Eye (tissue), 1 donor: Measurements from ENCODE around the gene CAMKK2.
A peak's percentile ranks its signal among the peaks of the same experiment; 100 is the strongest.
"Not testable (repeated sequence)": the region's sequence is repeated elsewhere in the genome, so short reads cannot be mapped to it uniquely, and the experiment has no call there.

Experiments
- DNase-seq: peaks from one replicate; pipeline ENCODE4 v3.0.0-alpha.2; 2015

Gene CAMKK2

DNA sequence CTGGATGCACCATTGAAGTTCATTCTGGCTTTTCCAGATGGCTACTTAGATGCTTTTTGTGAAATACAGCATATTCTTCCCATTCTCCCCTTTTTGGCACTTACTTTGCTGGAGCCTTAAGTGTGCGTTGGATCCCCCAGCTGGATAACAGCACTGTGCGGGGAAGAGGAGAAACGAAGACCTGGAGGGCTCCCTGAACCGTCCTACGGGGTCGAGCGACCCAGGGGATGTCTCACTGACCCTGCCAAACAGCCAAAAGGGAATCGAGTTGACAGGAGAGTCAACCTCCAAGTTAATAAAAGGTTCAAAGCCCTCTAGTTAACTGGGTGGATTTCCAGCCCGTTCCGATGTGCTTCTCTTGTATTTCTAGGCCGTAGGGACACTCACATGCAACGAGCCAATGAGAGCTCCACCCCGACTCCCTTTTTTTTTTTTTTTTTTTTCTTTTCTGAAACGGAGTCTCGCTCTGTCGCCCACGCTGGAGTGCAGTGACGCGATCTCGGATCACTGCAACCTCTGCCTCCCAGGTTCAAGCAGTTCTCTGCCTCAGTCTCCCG, 1.0 kb upstream of the CAMKK2 start:
- DNase-seq: peak; percentile 85

DNA sequence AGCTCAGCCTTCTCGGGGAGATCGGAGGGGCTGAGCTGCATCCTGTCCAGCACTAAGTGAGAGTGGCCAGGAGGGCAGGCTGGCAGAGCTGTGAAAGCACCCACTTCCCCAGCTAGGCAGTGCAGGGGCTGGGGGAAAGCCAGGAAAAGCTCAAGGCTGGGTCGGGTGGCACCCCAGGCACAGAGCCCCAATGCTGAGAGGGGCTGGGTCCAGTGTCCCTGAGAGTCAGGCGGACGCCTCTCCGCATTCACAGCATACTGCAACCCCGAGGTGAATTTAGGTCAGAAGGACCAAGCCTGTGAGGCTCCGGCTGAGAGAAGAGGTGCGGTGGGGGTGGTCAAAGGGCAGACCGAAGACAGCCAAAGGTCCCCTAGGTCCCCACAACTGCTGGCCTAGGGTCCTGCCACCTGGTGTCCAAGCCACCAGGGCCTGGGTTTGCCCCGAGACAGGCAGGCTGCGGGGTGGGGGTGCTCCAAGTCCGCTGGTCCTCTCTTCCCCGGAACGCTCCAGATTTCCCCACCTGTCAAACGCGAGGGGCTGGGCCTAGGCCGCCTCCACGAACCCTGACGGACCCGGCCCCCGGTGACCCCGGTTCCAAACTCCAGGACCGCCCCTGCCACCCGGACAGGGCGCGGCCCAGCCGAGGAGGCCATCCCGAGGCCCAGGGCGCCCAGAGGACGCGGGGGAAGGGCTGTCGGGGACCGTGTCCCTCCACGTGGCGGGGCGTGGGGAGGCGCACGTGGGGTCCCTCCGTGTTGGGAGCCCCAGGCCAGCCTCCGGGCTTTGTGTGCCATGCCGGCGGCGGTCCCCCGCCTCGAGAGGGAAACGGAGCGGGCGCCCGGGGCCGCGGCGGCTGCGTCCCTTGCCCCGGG, 527 bp downstream of the CAMKK2 start:
- DNase-seq: peak; percentile 59

DNA sequence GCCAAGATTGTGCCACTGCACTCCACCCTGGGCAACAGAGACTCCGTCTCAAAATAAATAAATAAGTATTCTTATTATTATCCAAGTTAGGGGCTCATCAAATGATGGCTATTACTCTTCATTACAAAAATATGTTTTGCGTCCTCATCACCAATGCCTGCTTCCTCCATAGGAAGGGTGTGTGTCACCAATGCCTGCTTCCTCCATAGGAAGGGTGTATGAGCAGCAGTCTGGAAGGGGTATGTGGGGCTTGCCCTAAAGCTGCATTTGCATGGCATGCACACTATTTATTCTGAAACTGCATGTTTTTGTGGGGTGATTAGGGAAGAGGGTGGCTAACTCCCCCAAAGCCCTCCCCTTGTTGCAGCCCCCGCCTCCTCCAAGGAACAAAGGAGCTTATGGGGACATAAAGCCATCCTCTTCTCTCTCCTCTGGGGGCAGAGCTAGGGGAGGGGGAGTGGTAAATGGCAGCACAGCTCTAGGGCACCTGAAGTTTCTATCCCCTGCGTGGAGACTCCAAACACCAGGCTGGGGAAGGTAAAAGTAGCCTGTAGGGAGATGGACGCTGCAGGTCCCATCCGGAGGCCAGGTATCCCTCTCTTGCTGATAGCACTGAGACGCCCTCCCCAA, 1.3 kb downstream of the CAMKK2 start:
- DNase-seq: no peak

DNA sequence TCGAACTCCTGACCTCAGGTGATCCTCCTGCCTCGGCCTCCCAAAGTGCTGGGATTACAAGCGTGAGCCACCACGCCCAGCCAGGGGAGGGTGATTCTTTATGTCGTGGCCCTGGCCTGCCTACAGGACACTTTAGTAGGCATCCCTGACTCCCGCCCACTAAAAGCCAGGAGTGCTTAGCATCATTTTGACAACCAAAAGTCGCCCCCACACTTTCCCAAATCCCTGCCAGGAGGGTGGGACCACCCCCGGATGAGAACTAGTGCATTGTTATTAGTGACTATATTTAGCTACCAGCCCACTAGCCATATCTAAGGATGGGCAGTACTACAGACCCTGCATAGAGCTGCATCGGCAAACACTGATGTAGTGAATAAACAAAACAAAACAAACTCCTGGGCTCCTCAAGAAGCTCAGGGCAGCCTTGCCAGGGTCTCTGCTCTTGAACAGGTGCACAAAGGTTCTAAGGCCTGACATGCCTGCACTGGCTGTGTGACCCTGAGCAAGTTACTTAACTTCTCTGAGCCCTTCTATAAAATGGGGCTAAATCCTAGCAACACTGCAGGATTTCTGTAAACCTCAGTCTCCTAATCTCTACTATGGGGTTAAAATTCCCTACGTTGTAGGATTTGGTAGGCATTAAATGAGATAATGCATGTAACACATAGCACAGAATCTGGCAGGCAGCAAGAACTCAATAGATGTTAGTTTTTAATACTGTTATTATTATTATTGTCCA, 2.2 kb downstream of the CAMKK2 start:
- no peak for DNase-seq

DNA sequence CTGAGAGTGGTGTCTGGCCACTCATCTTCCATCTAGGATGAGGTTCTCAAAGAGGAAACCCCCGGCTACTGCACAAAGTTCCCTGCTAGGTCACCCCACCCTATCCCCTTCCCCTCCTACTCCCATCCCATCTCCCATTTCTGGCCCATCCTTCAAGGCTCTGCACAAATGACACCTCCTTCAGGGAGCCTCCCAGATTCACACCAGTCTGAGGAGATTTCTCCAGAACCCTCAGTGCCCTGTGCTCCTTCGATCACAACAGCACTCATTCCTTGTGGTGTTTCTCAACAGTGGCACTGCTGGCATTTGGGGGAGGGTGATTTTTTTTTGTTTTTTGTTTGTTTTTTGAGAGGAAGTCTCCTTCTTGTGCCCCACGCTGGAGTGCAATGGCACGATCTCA, 2.9 kb downstream of the CAMKK2 start:
- no peak for DNase-seq

DNA sequence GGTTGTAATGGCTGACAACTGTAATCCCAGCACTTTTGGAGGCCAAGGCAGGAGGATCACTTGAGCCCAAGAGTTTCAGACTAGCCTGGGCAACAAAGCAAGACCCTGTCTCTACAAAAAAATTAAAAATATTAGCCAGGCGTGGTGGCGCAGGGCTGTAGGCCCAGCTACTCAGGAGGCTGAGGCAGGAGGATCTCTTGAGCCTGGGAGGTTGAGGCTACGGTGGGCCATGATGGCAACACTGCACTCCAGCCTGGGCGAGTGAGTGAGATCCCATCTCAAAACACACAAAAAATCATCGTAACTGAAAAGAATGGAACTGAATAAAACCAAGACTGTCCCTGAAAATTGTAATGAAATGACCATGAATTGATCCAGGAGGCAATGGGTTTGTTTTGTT, 6.1 kb downstream of the CAMKK2 start:
- DNase-seq: no peak

DNA sequence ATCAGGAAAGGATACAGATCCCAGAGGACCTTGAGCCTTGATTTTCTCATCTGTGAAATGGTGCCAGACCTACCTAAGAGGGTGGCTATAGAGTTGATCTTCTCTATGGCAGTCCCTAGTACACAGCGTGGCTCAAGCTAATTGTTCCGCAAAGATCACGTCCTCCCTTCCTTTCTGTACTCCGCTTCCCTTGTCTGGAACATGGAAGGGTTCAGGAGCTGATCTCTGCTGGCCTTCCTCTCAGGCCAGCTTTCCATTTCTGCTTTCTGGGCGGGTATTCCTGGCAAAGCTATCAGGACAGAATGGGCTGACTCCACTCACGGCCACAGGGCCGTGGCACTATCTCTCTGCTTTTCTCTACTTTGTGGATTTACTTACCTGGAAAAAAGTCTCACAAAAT, 6.5 kb downstream of the CAMKK2 start:
- no peak for DNase-seq

DNA sequence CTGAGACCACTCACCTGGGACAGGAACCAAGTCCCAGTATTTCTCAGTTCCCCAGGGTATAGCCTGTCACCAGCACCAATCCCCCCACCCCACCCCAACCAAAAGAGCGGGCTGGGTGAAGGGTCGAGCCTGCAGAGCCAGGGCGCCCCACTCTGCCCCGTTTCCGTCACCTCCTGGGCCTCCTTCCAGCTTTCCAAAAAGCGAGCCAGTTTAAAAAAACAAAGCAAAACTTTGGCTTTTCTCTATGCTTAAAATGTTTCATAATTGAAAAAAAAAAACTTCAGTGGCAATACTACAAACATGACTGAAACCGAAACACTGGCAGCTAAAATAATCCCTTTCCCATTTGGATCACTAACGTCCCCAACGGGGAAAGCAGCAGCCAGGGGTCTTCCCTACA, 7.5 kb downstream of the CAMKK2 start:
- peak; percentile 21 for DNase-seq

DNA sequence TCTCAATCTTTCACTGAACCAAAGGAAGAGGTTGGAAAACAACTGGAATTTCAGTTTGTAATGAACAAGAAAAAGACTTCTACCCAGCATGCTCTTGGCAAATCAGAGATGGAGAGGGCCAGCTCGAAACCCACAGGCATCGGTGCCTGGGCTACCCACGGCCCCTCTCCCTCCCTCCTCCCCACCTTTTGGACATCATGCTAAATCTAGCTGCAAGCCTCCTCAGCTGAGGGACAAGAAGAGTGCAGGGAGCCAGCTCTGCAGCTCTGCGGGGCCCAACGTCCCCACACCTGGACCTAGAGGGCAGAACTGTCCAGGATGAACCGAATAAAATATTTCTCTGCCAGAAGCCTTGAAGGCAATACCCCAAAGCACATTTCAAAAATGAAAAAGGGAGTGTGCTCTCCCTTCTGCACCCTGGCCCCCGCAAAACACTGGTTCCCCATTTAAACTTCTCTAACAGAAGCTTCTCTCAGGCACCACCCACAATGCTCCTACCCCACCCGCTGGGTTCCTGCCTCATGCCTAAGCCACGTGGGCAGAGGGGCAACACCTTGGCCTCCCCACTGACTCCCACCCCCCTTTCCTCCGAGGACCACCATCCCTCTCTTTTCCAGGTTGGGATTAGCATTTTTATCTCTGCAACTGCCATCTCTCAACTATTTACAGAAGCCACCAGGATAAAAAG, 8.2 kb downstream of the CAMKK2 start:
- no peak for DNase-seq

DNA sequence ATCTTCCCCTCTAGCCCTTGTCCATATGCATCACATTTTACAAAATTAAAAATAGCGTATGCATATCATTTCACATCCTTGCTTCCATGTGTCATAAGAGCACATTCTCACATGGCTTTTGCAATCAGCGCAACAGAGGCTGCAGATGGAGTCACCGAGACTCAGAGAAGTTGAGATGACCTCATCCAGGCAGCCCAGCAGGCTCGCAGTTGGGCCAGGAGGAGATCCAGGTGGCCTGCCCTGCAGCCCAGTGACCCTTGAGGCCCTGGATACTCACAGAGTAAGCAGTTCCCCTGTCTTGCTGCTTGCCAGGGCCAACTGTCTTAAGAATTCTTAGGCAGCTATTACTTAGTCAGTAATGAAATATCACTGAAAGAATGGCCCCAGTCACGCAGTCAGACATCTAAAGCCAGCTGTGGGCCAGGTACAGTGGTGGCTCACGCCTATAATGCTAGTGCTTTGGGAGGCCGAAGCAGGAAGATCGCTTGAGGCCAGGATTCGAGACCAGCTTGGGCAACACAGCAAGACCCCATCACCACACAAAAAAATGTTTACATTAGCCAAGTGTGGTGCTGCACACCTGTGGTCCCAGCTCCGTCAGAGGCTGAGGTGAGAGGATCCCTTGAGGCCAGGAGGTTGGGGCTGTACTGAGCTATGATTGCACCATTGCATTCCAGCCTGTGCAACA, 9.1 kb downstream of the CAMKK2 start:
- DNase-seq: no peak

DNA sequence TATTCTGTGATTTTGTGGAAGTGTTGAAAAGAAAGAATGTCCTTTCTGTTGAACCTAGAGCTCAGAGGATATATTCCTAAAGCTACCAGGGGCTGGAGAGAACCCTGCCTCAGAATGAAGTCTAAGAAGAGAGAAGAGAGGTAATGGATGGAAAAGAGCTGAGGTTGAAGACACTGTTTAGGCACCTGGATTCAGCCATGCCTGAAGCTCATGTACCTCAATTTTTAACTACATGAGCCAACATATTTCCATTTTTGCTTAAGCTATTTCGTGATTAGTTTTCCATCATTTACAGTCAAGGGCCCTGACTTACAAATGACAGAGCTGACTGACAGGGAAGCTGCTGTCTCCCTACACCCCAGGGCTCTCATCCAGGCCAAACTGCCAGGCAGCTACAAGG, 10.7 kb downstream of the CAMKK2 start:
- no peak for DNase-seq

DNA sequence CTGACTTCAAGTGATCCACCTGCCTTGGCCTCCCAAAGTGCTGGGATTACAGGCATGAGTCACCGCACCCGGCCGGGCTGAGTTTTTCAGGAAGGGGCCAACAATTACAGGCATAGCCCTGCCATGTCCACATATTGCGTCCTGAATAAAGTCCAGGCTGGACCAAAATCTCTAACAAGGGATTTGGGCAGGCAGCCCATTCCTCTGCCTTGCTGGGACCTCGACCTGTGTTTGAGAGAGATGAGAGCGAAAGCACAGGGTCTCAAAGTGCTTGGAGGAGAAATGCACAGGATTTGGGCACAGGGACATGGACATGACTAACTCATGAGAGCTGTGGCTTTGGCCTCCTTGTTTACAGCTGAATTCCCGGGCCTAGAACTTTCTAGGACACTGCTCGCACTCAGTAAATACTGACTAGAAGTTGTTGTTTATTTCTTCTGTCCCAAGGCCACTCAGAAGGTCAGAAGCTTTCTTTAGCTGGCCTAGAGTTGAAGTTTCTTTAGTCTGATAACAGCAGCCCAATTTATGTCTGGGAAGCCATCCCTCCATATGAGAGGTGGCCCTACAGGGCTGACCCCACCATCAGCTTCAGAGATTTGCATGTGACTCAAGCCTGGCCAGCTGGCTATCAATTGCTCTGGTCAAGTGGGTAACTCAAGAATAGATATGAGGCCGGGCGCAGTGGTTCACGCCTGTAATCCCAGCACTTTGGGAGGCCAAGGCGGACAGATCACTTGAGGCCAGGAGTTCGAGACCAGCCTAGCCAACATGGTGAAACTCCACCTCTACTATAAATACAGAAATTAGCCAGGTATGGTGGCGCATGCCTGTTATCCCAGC, 11.7 kb downstream of the CAMKK2 start:
- no peak for DNase-seq

DNA sequence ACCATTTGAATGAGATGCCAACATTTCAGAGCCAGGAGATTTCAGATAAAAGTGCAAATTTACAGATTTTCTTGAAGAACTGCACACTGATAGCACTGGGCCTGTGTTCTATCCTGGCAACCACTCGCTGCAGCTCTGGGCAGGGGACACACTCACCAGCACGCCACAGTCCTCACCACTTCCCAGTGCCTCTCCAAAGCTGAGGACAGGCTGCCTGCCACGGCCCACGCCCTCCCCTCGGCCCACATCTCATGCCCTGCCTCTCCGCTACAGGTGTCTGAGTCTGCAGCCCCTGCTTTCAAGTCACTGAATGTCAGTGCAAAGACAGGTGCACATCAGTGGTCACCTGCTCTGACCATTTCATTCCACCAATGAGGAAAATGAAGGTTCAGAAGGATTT, 12.7 kb downstream of the CAMKK2 start:
- DNase-seq: no peak

DNA sequence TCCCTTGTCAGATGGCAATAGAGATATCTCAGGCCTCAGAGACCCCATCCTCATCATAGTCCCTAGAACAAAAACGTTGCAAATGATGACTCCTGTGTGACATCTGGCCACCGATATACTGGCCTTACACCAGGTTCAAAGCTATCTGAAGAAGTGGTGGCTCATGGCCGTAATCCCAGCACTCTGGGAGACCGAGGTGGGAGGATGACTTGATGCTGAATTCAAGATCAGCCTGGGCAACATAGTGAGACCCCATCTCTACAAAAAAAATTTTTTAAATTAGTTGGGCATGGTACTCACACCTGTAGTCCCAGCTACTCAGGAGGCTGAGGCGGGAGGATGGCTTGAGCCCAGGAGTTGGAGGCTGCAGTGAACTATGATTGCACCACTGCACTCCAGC, 13.1 kb downstream of the CAMKK2 start:
- no peak for DNase-seq

DNA sequence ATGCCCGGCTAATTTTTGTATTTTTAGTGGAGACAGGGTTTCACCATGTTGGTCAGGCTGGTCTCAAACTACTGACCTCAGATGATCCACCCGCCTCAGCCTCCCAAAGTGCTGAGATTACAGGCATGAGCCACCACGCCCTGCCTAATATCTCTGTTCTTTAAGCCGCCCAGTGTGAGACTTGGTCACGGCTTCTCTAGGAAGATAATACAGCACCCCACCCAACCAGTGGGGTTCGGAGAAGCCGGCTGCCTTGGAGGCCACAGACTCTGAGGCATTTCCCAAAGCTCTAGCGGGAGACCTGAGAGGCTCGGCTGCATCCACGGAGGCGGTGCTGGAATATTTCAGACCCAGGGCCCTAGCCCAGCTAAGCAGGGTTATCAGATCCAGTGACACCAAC, 13.6 kb downstream of the CAMKK2 start:
- not testable (repeated sequence) for DNase-seq

DNA sequence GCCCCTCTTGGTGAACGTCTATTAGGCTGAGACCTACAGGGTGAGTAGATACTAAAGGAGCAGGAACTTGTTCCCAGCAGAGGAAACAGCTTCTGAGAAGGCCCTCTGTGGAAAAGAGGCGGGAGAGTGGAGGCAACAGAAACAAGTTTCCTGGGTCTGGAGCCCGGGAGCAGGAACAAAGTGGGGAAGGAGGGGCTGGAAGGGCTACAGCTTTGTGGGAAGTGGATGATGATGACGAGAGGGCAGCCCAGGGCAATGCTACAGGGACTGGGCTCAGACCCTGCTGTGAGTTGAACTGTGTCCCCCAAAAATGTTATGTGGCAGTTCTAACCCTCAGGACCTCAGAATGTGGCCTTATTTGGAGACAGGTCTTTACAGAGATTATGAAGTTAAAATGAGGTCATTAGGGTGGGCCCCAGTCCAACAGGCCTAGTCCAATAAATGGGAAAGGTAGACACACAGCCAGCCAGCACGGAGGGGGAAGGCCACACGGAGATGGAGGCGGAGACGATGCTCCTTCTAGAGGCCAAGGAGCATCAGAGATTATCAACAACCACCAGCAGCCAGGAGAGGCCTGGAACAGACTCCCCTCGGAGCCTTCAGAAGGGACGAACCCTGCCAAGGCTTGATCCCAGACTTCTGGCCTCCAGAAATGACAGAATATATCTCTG, 14.3 kb downstream of the CAMKK2 start:
- DNase-seq: no peak

DNA sequence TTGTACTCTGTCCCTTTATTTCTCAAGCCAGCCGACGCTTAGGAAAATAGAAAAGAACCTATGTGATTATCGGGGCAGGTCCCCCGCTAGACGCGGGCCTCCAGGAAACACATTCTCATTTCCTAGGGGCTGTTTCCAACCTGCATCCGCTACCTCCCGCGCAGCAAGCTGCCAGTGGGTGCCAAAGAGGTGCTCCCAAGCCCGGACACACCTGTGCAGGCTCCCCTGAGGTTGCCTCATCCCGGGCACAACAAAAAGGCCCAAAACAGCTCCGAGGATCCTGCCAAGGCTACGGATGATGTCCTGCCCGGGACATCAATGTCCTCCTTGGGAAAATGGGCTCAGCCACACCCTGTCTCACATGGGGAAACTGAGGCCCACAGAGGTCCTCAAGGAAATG, 15.4 kb downstream of the CAMKK2 start:
- not testable (repeated sequence) for DNase-seq

DNA sequence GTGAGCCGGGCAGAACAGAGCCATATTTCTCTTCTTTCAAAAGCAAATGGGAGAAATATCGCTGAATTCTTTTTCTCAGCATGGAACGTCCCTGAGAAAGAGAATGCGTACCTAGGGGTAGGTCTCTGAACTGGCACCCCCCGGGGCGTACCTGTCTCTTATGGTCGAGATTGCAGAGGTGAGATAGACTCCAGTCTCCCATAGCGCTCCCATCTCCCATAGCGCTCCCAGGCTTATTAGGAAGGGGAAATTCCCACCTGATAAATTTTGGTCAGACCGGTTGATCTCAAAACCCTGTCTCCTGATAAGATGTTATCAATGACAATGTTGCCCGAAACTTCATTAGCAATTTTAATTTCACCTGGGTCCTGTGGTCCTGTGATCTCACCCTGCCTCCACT, 16.0 kb downstream of the CAMKK2 start:
- DNase-seq: not testable (repeated sequence)

DNA sequence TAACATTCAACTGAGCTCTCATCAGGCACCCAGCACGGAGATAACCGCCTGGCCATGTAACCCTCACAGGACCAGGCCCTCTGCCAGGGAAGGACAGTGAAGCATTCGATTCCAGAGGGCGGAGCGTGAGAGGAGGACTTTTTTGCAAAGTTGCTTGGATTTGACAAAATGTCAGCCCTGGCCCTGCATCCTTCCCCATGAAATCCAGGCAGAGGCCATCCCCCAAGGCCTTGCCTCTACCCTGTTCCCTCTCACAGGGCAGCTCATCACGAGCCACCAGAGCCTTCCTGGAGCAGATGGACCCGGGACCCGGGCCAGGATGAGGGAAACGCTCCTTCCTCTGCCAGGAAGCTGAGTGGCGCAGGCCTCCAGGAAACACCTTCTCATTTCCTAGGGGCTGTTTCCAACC, 17.0 kb downstream of the CAMKK2 start:
- no peak for DNase-seq

DNA sequence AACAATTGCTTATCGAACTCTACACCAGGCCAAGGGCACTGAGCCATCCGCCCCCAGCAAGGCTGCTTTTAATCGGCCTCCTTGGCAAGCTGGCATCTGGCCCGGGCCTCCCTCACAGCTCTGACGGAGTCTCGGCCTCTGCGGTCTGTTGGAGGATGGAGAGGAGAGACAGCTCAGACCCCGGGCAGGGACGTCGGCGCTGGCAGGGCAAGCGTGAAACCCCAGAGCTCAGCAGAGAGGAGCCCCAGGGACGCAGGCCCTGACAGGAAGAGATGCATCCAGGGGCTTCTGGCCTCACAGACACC, 17.5 kb downstream of the CAMKK2 start:
- no peak for DNase-seq
